OCI-LY1 (cell line): ENCODE results near the gene ZNF655.

ENCODE experiments used
- H2AFZ ChIP-seq: fragments of 200-600 bp; sonication (generic), shearing (Covaris generic); 2 replicates; pipeline ENCODE4 v1.6.0; 2014; ENCODE audit warnings: antibody characterized with exemption, mild to moderate bottlenecking, low read length
- H3F3A ChIP-seq: fragments of 200-600 bp; sonication (generic), shearing (Covaris generic); 2 replicates; pipeline ENCODE4 v1.6.0; 2014; ENCODE audit warnings: mild to moderate bottlenecking, antibody characterized with exemption, low read length, moderate library complexity; ENCODE audit not compliant: insufficient read depth
- H3K27ac ChIP-seq: fragments of 200-600 bp; sonication (generic); 2 replicates; pipeline ENCODE4 v1.5.1; 2014; ENCODE audit warnings: low read length, mixed run types, mild to moderate bottlenecking, low read depth; ENCODE audit not compliant: poor library complexity, severe bottlenecking
- H3K27me3 ChIP-seq: fragments of 200-600 bp; sonication (generic); 2 replicates; pipeline ENCODE4 v1.6.0; 2014; ENCODE audit warnings: antibody characterized with exemption, mild to moderate bottlenecking, low read length, moderate library complexity; ENCODE audit not compliant: insufficient read depth
- H3K36me3 ChIP-seq: fragments of 200-600 bp; sonication (generic); 2 replicates; pipeline ENCODE4 v1.6.1; 2014; ENCODE audit warnings: mild to moderate bottlenecking, antibody characterized with exemption, low read length, moderate library complexity, mixed read lengths; ENCODE audit not compliant: insufficient read depth
- H3K4me1 ChIP-seq: fragments of 200-600 bp; sonication (generic); 2 replicates; pipeline ENCODE4 v1.5.1; 2014; ENCODE audit warnings: mild to moderate bottlenecking, low read length, moderate library complexity; ENCODE audit not compliant: insufficient read depth, severe bottlenecking
- H3K4me2 ChIP-seq: fragments of 200-600 bp; sonication (generic), shearing (Covaris generic); 2 replicates; pipeline ENCODE4 v1.6.1; 2014; ENCODE audit warnings: low read length
- H3K4me3 ChIP-seq: fragments of 200-600 bp; sonication (generic); 2 replicates; pipeline ENCODE4 v1.5.1; 2014; ENCODE audit warnings: low read length, low read depth, mild to moderate bottlenecking, mixed read lengths; ENCODE audit not compliant: poor library complexity, severe bottlenecking
- H3K79me2 ChIP-seq: fragments of 200-600 bp; shearing (Covaris generic); 2 replicates; pipeline ENCODE4 v1.6.1; 2016; ENCODE audit warnings: mixed run types, low read length, mixed read lengths; ENCODE audit not compliant: insufficient read depth
- H3K9ac ChIP-seq: fragments of 200-600 bp; sonication (generic), shearing (Covaris generic); 2 replicates; pipeline ENCODE4 v1.6.1; 2014; ENCODE audit warnings: mild to moderate bottlenecking, low read length, mixed read lengths
- H3K9me2 ChIP-seq: fragments of 200-600 bp; sonication (generic), shearing (Covaris generic); 2 replicates; pipeline ENCODE4 v1.6.1; 2014; ENCODE audit warnings: low read depth, mild to moderate bottlenecking, low read length, mixed read lengths
- H3K9me3 ChIP-seq: fragments of 200-600 bp; shearing (Covaris generic); 2 replicates; pipeline ENCODE4 v1.6.1; 2014; ENCODE audit warnings: low read length, mixed read lengths
- H4K20me1 ChIP-seq: fragments of 200-600 bp; sonication (generic), shearing (Covaris generic); 2 replicates; pipeline ENCODE4 v1.6.0; 2016; ENCODE audit warnings: mild to moderate bottlenecking, low read length; ENCODE audit not compliant: insufficient read depth
- CTCF ChIP-seq: fragments of 200-600 bp; sonication (generic), shearing (Covaris generic); IDR thresholded peaks from 2 replicates; pipeline ENCODE4 v1.5.1; 2017; ENCODE audit warnings: mild to moderate bottlenecking, antibody characterized with exemption, low read length, moderate library complexity, mixed read lengths
- EZH2 ChIP-seq: fragments of 200-600 bp; sonication (generic), shearing (Covaris generic); IDR thresholded peaks from 2 replicates; pipeline ENCODE4 v1.8.0; 2017; ENCODE audit warnings: borderline replicate concordance, mixed run types, mild to moderate bottlenecking, antibody characterized with exemption, low read length, moderate library complexity, mixed read lengths

The ZNF655 gene

DNA sequence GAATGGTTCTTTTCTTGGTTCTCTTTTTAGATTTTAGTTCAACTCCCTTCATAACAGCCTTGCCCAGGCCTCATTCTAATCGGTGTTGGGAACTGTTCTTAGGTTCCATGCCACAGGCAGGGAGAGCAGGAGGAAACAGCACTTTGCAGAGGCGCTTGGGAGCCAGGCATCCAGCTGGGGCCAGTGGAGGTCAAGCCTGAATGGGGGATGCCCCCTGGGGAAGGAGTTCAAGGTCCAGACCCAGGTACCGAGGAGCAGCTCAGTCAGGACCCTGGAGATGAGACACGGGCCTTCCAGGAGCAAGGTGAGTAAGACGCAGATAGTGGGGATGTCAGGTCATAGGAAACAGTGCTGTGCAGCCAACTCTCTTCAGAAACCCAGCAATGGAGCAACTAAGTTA lies 62.8 kb downstream of the ZNF655 start:
- H3K9me3 ChIP-seq = no peaks in the 10 kb centered on the region
- TF ChIP-seq EZH2 (no peak), CTCF (no peak)
- no peak overlapping the region for H2AFZ ChIP-seq
- H3K27me3 ChIP-seq = no peaks in the 10 kb centered on the region
- no peak overlapping the region for H3K27ac ChIP-seq
- no peaks in the 10 kb centered on the region for H3K9me2 ChIP-seq
- H3K4me1 ChIP-seq = peaks cover 12% of the 10 kb centered on the region
- H3K9ac ChIP-seq = no peak overlapping the region
- no peaks in the 10 kb centered on the region for H4K20me1 ChIP-seq
- no peaks in the 10 kb centered on the region for H3F3A ChIP-seq
- no peak overlapping the region for H3K4me3 ChIP-seq
- H3K36me3 ChIP-seq = peaks cover 82% of the 10 kb centered on the region
- 0 out of 2 replicates have a peak, but pooled peaks cover 5% of the 10 kb centered on the region for H3K79me2 ChIP-seq
- no peak overlapping the region for H3K4me2 ChIP-seq

- Histone ChIP-seq H3K9ac (no peak overlapping the region), H3K9me3 (no peaks in the 10 kb centered on the region), H4K20me1 (no peaks in the 10 kb centered on the region), H3K36me3 (peaks cover 95% of the 10 kb centered on the region), H3K27ac (no peak overlapping the region), H3K79me2 (0 out of 2 replicates have a peak, but pooled peaks cover 5% of the 10 kb centered on the region), H3K4me3 (no peak overlapping the region), H3K4me1 (peaks cover 6% of the 10 kb centered on the region), H3K4me2 (no peak overlapping the region), H3K27me3 (no peaks in the 10 kb centered on the region), H3F3A (no peaks in the 10 kb centered on the region), H2AFZ (no peak overlapping the region), H3K9me2 (no peaks in the 10 kb centered on the region)
- TF ChIP-seq CTCF (no peak), EZH2 (no peak)
Observed at GRCh38 chr7:99622596-99622995, 64.2 kb downstream of the ZNF655 start.

DNA sequence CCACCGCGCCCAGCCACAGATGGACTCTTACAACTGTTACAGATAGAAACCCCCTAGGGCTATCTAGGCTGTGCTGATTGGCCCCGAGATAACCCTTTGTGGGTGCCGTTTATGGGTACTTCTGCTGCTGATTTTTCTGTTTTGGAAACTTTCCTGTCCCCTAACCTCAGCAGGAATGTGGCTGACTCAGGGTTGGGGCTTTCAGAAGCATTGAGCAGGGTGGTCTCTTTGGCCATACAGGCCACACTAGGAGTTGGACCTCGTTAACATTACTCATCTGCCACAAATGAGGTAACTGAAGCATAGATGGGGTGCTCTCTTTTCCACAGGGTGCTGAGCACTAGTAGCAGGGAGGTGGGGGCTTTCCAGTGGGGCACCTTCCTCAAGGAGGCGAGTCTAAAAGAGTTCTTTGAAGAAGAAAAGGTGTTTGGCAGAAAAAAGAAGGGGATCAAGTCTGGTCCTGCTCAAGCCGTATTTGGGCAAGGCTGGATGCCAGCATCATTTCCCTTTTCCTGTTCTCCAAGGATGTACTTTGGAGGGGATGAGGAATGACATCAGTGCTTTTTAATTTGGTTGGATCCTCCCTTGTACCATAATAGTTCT lies 64.8 kb downstream of the ZNF655 start:
- Histone ChIP-seq H3K36me3 (peaks cover 100% of the 10 kb centered on the region), H3K27ac (no peak overlapping the region)

More for the DNA sequence above, 64.8 kb downstream of the ZNF655 start:
- H3K9me2 ChIP-seq = no peaks in the 10 kb centered on the region
- H2AFZ ChIP-seq = no peak overlapping the region
- H3K9me3 ChIP-seq = no peaks in the 10 kb centered on the region
- TF ChIP-seq CTCF = no peak
- no peak for TF ChIP-seq EZH2
- no peaks in the 10 kb centered on the region for H3K79me2 ChIP-seq
- no peak overlapping the region for H3K4me2 ChIP-seq
- H3K4me1 ChIP-seq = peaks cover under 1% of the 10 kb centered on the region
- no peaks in the 10 kb centered on the region for H3F3A ChIP-seq
- H3K9ac ChIP-seq = no peak overlapping the region
- no peak overlapping the region for H3K4me3 ChIP-seq
- H4K20me1 ChIP-seq = no peaks in the 10 kb centered on the region
- H3K27me3 ChIP-seq = no peaks in the 10 kb centered on the region
